Spleen (tissue), 11 donors: ENCODE data around the gene LRMDA. TPM values are rescaled to one million over a fixed set of nuclear protein-coding genes. Genes with fewer than 3 reads are reported as not detected.

Experiments used
- DNase-seq: peaks from one replicate; pipeline ENCODE4 v3.0.0-alpha.2; 2020
- H3K27ac ChIP-seq, 8 donors: fragments of 200-600 bp; sonication (generic) in 7 of 8; 1 replicate in 4 of 8; 2 replicates in 4 of 8; pipeline versions ENCODE4 v1.5.0 to v1.8.0; 2016 to 2021; ENCODE audit warnings: inconsistent platforms in 4 of 8, mild to moderate bottlenecking in 4 of 8, moderate library complexity in 1 of 8
- H3K27me3 ChIP-seq, 7 donors: fragments of 200-600 bp; sonication (generic) in 6 of 7; replicated peaks in 1 of 7; 1 replicate in 4 of 7; 2 replicates in 3 of 7; pipeline versions ENCODE4 v1.5.0 to v1.8.0; 2016 to 2021; ENCODE audit warnings: inconsistent platforms in 3 of 7, mild to moderate bottlenecking in 1 of 7
- H3K36me3 ChIP-seq, 6 donors: fragments of 200-600 bp; sonication (generic) in 5 of 6; 1 replicate in 4 of 6; 2 replicates in 2 of 6; pipeline versions ENCODE4 v1.5.0 to v1.8.0; 2016 to 2021; ENCODE audit warnings: inconsistent platforms in 2 of 6
- H3K4me1 ChIP-seq, 6 donors: fragments of 200-600 bp; sonication (generic) in 5 of 6; 1 replicate in 3 of 6; 2 replicates in 3 of 6; pipeline versions ENCODE4 v1.5.0 to v1.8.0; 2016 to 2021; ENCODE audit warnings: inconsistent platforms in 3 of 6
- H3K4me3 ChIP-seq, 8 donors: fragments of 200-600 bp; sonication (generic) in 7 of 8; 1 replicate in 4 of 8; 2 replicates in 4 of 8; pipeline versions ENCODE4 v1.5.0 to v1.8.0; 2016 to 2021; ENCODE audit warnings: inconsistent platforms in 4 of 8, mild to moderate bottlenecking in 4 of 8, moderate library complexity in 2 of 8
- H3K9me3 ChIP-seq, 8 donors: fragments of 200-600 bp; sonication (generic) in 7 of 8; 1 replicate in 4 of 8; 2 replicates in 4 of 8; pipeline versions ENCODE4 v1.5.0 to v1.8.0; 2016 to 2021; ENCODE audit warnings: inconsistent platforms in 4 of 8
- POLR2A ChIP-seq, 3 donors: fragments of 450-650 bp; IDR thresholded peaks; one replicate each; pipeline ENCODE4 v1.5.1; 2017; ENCODE audit warnings: antibody characterized with exemption in 3 of 3, mild to moderate bottlenecking in 1 of 3
- POLR2AphosphoS5 ChIP-seq, 3 donors: sonication (generic); formaldehyde crosslinking; IDR thresholded peaks; one replicate each; pipeline ENCODE4 v1.5.1; 2017; ENCODE audit warnings: antibody characterized with exemption in 3 of 3
- WGBS, 5 donors: extraction: QIAGEN DNeasy Blood & Tissue Kit in 3 of 5; methylation state at CpG; one replicate each; pipeline versions ENCODE4 v1.1.5 to v1.1.7; 2013 to 2018; 5-methylcytosine and 5-hydroxymethylcytosine counted together
- intact Hi-C: fragments of 100-400 bp; cut with DNase I; formaldehyde crosslinking; loops from one replicate; pipeline ENCODE4 v1.15.0; 2023; ENCODE audit warnings: low total_unique reads
- polyA plus RNA-seq, 3 donors: library from polyadenylated mRNA; stranded (reverse); fragments of 200-250 nt; gene quantifications; one replicate each; pipeline ENCODE4 v1.2.1, GENCODE V29; 2013
- total RNA-seq, 7 donors: library from RNA; depleted of rRNA in 3 of 7; stranded (reverse); fragments of >200 nt in 3 of 7; fragmentation: NEBNext Ultra II Directional in 4 of 7; extraction: Animal tissue kit (Norgen Biotek cat#: 25700) in 4 of 7; gene quantifications; one replicate each; pipeline versions ENCODE4 v1.1.0 to v1.2.1, GENCODE V29; 2016 to 2021
- TF ChIP-seq, protein P1 (sequence below), 11 experiments: fragments of 200-600 bp in 7 of 11; fragments of 450-650 bp in 4 of 11; sonication (generic) in 4 of 11; IDR thresholded peaks in 8 of 11; conservative IDR thresholded peaks in 3 of 11; 1 replicate in 7 of 11; 2 replicates in 4 of 11; pipeline versions ENCODE4 v1.4.0 to v1.8.0; 2016 to 2021; ENCODE audit warnings: antibody characterized with exemption in 11 of 11, inconsistent platforms in 4 of 11, mild to moderate bottlenecking in 1 of 11
- donor health status: healthy with polysubstance abuse.
- donor health status: DM: no; HTN: no; CAD: no; lungs with moderate emphysema.
- donor health status: DM: no; HTN: no; CAD: no.
- donor health status: Bipolar disorder and iron deficiency.
- donor health status: healthy.
- donor health status: DM: no; HTN: no; CAD: no.
- donor health status: DM: yes; HTN: yes; CAD: no.

LRMDA gene
- total and polyA plus RNA-seq, 10 donors, result 7.3 to 46.6 (median 28.2) TPM

DNA sequence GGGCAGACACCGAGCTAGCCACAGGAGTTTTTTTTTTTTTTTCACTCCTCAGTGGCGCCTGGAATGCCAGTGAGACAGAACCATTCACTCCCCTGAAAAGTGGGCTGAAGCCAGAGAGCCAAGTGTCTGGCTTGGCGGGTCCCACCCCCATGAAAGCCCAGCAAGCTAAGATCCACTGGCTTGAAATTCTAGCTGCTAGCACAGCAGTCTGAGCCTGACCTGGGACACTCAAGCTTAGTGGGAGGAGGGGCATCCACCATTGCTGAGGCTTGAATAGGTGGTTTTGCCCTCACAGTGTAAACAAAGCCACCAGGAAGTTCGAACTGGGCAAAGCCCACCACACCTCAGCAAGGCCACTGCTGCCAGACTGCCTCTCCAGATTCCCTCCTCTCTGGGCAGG, 144.5 kb downstream of the LRMDA start:
- no peak overlapping the region for H3K4me3 ChIP-seq
- H3K27ac ChIP-seq, result no peak overlapping the region
- peaks cover 0 to 6% (median 0%) of the 10 kb centered on the region in 7 donors for H3K27me3 ChIP-seq
- H3K36me3 ChIP-seq, result peaks cover 0 to 4% (median 0%) of the 10 kb centered on the region in 6 donors
- no peak for DNase-seq
- TF ChIP-seq POLR2AphosphoS5 (IDR thresholded peaks at IDR 0.05) (no peak), POLR2A (IDR thresholded peaks at IDR 0.05) (no peak)
- TF ChIP-seq, protein P1, sequence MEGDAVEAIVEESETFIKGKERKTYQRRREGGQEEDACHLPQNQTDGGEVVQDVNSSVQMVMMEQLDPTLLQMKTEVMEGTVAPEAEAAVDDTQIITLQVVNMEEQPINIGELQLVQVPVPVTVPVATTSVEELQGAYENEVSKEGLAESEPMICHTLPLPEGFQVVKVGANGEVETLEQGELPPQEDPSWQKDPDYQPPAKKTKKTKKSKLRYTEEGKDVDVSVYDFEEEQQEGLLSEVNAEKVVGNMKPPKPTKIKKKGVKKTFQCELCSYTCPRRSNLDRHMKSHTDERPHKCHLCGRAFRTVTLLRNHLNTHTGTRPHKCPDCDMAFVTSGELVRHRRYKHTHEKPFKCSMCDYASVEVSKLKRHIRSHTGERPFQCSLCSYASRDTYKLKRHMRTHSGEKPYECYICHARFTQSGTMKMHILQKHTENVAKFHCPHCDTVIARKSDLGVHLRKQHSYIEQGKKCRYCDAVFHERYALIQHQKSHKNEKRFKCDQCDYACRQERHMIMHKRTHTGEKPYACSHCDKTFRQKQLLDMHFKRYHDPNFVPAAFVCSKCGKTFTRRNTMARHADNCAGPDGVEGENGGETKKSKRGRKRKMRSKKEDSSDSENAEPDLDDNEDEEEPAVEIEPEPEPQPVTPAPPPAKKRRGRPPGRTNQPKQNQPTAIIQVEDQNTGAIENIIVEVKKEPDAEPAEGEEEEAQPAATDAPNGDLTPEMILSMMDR (IDR thresholded peaks at IDR 0.05 in 8 of 11, conservative IDR thresholded peaks at IDR 0.05 in 3 of 11), result no peak
- 58 to 90% (median 74%) methylated on average over 4 of the region's 4 CpGs for WGBS, 5 donors
- peaks cover under 1 to 77% (median 43%) of the 10 kb centered on the region in 8 donors for H3K9me3 ChIP-seq
- intact Hi-C loops, result no loop called here
- no peaks in the 10 kb centered on the region for H3K4me1 ChIP-seq

DNA sequence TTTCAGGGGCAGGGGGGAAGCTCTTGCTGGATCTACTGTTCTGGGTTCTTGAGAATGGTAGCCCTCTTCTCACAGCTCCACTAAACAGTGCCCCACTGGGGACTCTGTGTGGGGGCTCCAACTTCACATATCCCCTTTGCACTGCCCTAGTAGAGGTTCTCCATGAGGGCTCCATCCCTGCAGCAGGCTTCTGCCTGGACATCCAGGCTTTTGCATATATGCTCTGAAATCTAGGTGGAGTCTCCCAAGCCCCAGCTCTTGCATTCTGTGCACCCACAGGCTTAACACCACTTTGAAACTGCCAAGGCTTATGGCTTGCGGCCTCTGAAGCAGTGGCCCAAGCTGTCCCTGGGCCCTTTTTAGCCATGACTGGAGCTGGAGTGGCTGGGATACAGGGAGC, 150.7 kb downstream of the LRMDA start:
- WGBS, 5 donors, result 93 to 100% (median 100%) methylated on average over 1 of the region's 1 CpG
- intact Hi-C loops, result no loop called here
- H3K4me3 ChIP-seq, result no peak overlapping the region

DNA sequence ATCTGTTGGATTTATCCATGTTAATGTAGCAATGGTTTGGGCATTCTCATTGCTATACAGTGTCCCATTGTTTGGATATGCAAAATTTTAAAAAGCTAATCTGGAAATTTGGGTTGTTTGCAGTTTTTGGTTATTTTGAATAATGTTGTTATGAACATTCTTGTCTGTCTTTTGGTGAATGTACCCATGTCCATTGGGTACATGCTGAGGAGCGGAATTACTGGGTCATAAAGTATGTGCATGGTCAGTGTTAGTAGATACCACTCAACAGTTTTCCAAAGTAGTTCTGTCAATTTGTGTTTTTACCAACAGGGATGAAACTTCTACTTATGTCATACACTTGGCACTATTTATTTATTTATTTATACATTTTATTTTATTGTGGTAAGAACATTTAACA, 153.9 kb downstream of the LRMDA start:
- Histone ChIP-seq H3K27ac (no peak overlapping the region), H3K4me1 (no peaks in the 10 kb centered on the region), H3K9me3 (peaks cover 6 to 38% (median 31%) of the 10 kb centered on the region in 8 donors), H3K36me3 (no peaks in the 10 kb centered on the region), H3K4me3 (no peak overlapping the region), H3K27me3 (no peaks in the 10 kb centered on the region)
- no peak for DNase-seq
- intact Hi-C loops, result no loop called here
- TF ChIP-seq POLR2AphosphoS5 (IDR thresholded peaks at IDR 0.05), result no peak
- 85 to 100% (median 100%) methylated on average over 1 of the region's 1 CpG for WGBS, 5 donors

More for the DNA sequence above, 150.7 kb downstream of the LRMDA start:
- TF ChIP-seq, protein P1 (IDR thresholded peaks at IDR 0.05 in 8 of 11, conservative IDR thresholded peaks at IDR 0.05 in 3 of 11), result no peak
- no peak for TF ChIP-seq POLR2A (IDR thresholded peaks at IDR 0.05)
- no peak for TF ChIP-seq POLR2AphosphoS5 (IDR thresholded peaks at IDR 0.05)
- H3K36me3 ChIP-seq, result no peaks in the 10 kb centered on the region
- H3K27me3 ChIP-seq, result no peaks in the 10 kb centered on the region
- H3K9me3 ChIP-seq, result peaks cover 6 to 53% (median 39%) of the 10 kb centered on the region in 8 donors
- H3K27ac ChIP-seq, result no peak overlapping the region
- no peaks in the 10 kb centered on the region for H3K4me1 ChIP-seq
- DNase-seq, result no peak

DNA sequence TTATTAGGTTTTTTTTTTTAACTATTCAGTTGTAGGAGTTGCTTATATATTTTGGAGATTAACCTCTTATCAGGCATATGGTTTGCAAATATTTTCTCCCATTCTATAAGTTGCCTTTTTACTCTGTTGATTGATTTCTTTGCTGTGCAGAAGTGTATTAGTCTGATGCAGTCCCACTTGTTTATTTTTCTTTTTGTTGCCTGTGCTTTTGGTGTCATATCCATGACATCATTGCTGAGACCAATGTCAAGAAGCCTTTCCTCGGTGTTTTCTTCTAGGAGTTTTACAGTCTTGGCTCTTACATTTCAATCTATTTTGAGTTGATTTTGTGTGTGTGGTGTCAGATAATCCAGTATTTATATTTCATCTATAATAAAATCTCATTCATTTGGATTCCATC, 155.4 kb downstream of the LRMDA start:
- DNase-seq, result no peak
- TF ChIP-seq POLR2AphosphoS5 (IDR thresholded peaks at IDR 0.05) (no peak), POLR2A (IDR thresholded peaks at IDR 0.05) (no peak)
- TF ChIP-seq, protein P1 (IDR thresholded peaks at IDR 0.05 in 8 of 11, conservative IDR thresholded peaks at IDR 0.05 in 3 of 11), result no peak
- WGBS, 5 donors, result 94 to 100% (median 97%) methylated on average over 1 of the region's 1 CpG
- Histone ChIP-seq H3K36me3 (no peaks in the 10 kb centered on the region), H3K27ac (no peak overlapping the region), H3K27me3 (no peaks in the 10 kb centered on the region), H3K4me1 (no peaks in the 10 kb centered on the region), H3K4me3 (no peak overlapping the region), H3K9me3 (peaks cover 4 to 23% (median 18%) of the 10 kb centered on the region in 8 donors)
- intact Hi-C loops, result no loop called here

DNA sequence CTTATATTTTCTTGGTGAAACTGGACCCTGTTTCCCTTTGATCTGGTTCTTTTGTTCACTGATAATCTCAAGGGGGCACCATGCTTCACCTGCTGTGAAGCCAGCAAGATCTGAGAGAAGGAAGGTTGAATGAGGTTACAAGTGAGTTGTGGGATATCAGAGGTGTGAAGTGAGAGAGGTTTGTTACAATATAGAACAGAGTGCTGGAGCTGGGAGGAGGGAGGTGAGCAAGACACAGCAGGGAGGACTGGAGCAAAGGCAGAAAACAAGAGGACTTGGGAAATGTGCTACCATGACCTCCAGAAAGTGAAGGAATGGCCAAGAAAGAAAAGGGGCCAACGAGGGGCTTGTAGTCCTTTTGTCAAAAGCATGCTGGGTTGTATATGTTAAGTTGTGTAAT, 156.6 kb downstream of the LRMDA start:
- WGBS, 5 donors, result 45 to 72% (median 53%) methylated on average over 1 of the region's 1 CpG

More for the DNA sequence above, 156.6 kb downstream of the LRMDA start:
- H3K4me3 ChIP-seq, result no peak overlapping the region
- H3K4me1 ChIP-seq, result no peaks in the 10 kb centered on the region
- no peaks in the 10 kb centered on the region for H3K27me3 ChIP-seq
- no peak overlapping the region for H3K27ac ChIP-seq
- DNase-seq, result no peak
- TF ChIP-seq POLR2AphosphoS5 (IDR thresholded peaks at IDR 0.05) (no peak), POLR2A (IDR thresholded peaks at IDR 0.05) (no peak)
- TF ChIP-seq, protein P1 (IDR thresholded peaks at IDR 0.05 in 8 of 11, conservative IDR thresholded peaks at IDR 0.05 in 3 of 11), result no peak
- no peaks in the 10 kb centered on the region for H3K36me3 ChIP-seq
- intact Hi-C loops, result no loop called here
- peaks cover 0 to 10% (median 6%) of the 10 kb centered on the region in 8 donors for H3K9me3 ChIP-seq
